HCT116 (cell line): ENCODE data around the gene GRB10. TPM values are rescaled to one million over a fixed set of nuclear protein-coding genes. Genes with fewer than 3 reads are reported as not detected.

ENCODE experiments used
- ATAC-seq: fragments of 200-7000 bp; cut with Tn5 transposase; 2 replicates; pipeline ENCODE4 v1.9.1; 2020; ENCODE audit warnings: mild to moderate bottlenecking, moderate library complexity
- BruUV-seq: library from RNA; stranded (reverse); fragments of 400-500 nt; replicated peaks from 2 replicates; lab custom pipeline; 2021; lab: Mats Ljungman, UMichigan
- CTCF ChIA-PET: fragments of 300-600 bp; sonication (Branson Sonifier 250); formaldehyde crosslinking; loops from one replicate; lab custom pipeline; 2021; ENCODE audit warnings: antibody characterized with exemption; lab: Charles Lee
- POLR2A ChIA-PET: fragments of 300-600, 350-600 bp; sonication (Branson Sonifier 250); formaldehyde crosslinking; loops from one replicate; lab custom pipeline; 2021; ENCODE audit warnings: antibody characterized with exemption; lab: Charles Lee
- RAD21 ChIA-PET, 2 experiments: fragments of 300-600 bp; sonication (Branson Sonifier 250); formaldehyde crosslinking; loops; one replicate each; lab custom pipeline; 2023; ENCODE audit warnings: low total read pairs in 2 of 2; ENCODE audit not compliant: uncharacterized antibody in 2 of 2, unreplicated experiment in 2 of 2, low non-redundant PET in 1 of 2; lab: Charles Lee
- DNase-seq: peaks from one replicate; pipeline ENCODE4 v3.0.0-alpha.2; 2010; ENCODE audit warnings: low read depth, low spot score
- H2AFZ ChIP-seq: fragments of 200-600 bp; shearing (Covaris generic), sonication (generic); 2 replicates; pipeline ENCODE4 v1.6.1; 2017; ENCODE audit warnings: low read depth, mixed run types, mixed read lengths, antibody characterized with exemption, low read length; ENCODE audit not compliant: poor library complexity, severe bottlenecking
- H3K27ac ChIP-seq: 2 replicates; pipeline ENCODE4 v1.5.1; 2012; ENCODE audit warnings: low read depth, low read length
- H3K27me3 ChIP-seq: fragments of 200-600 bp; sonication (generic); 2 replicates; pipeline ENCODE4 v1.6.1; 2016; ENCODE audit warnings: mixed run types, low read length, mixed read lengths; ENCODE audit not compliant: insufficient read depth
- H3K36me3 ChIP-seq, 2 experiments: fragments of 200-500 bp in 1 of 2; fragments of 200-600 bp in 1 of 2; sonication (Bioruptor generic) in 1 of 2; sonication (generic) in 1 of 2; 2 replicates each; pipeline versions ENCODE4 v1.5.1 to v1.6.1; 2014 to 2016; ENCODE audit warnings: low read length in 2 of 2, inconsistent platforms in 1 of 2, mixed read lengths in 1 of 2, mixed run types in 1 of 2; ENCODE audit not compliant: insufficient read depth in 2 of 2, control insufficient read depth in 1 of 2
- H3K4me1 ChIP-seq, 2 experiments: fragments of 200-600 bp in 1 of 2; sonication (generic) in 1 of 2; 2 replicates each; pipeline versions ENCODE4 v1.5.1 to v1.6.1; 2012 to 2017; ENCODE audit warnings: low read length in 2 of 2, inconsistent platforms in 1 of 2, mild to moderate bottlenecking in 1 of 2, mixed read lengths in 1 of 2, mixed run types in 1 of 2, moderate library complexity in 1 of 2; ENCODE audit not compliant: insufficient read depth in 2 of 2, control insufficient read depth in 1 of 2
- H3K4me2 ChIP-seq: fragments of 200-600 bp; sonication (generic); 2 replicates; pipeline ENCODE4 v1.6.1; 2017; ENCODE audit warnings: mixed run types, low read length, mixed read lengths
- H3K4me3 ChIP-seq, 2 experiments: fragments of 200-600 bp in 1 of 2; sonication (generic) in 1 of 2; replicated peaks in 1 of 2; 2 replicates each; pipeline ENCODE4 v1.5.1; 2011 to 2016; ENCODE audit warnings: low read length in 2 of 2, control low read depth in 1 of 2, low read depth in 1 of 2, mild to moderate bottlenecking in 1 of 2, mixed read lengths in 1 of 2, mixed run types in 1 of 2
- H3K79me2 ChIP-seq: fragments of 200-600 bp; sonication (generic); 2 replicates; pipeline ENCODE4 v1.6.1; 2017; ENCODE audit warnings: mild to moderate bottlenecking, mixed run types, low read length, moderate library complexity, mixed read lengths; ENCODE audit not compliant: insufficient read depth
- H3K9ac ChIP-seq: fragments of 200-600 bp; sonication (generic); 2 replicates; pipeline ENCODE4 v1.6.1; 2016; ENCODE audit warnings: low read length, mixed read lengths
- H3K9me2 ChIP-seq: fragments of 200-600 bp; sonication (generic), shearing (Covaris generic); 2 replicates; pipeline ENCODE4 v1.6.1; 2017; ENCODE audit warnings: mixed run types, mild to moderate bottlenecking, moderate library complexity; ENCODE audit not compliant: insufficient read depth
- H3K9me3 ChIP-seq, 2 experiments: fragments of 200-500 bp in 1 of 2; fragments of 200-600 bp in 1 of 2; sonication (Bioruptor generic) in 1 of 2; sonication (generic) in 1 of 2; 2 replicates each; pipeline ENCODE4 v1.6.1; 2014 to 2017; ENCODE audit warnings: low read length in 2 of 2, mixed read lengths in 2 of 2, inconsistent platforms in 1 of 2, low read depth in 1 of 2, mild to moderate bottlenecking in 1 of 2, mixed run types in 1 of 2, moderate library complexity in 1 of 2; ENCODE audit not compliant: control insufficient read depth in 1 of 2, insufficient read depth in 1 of 2
- H4K20me1 ChIP-seq: fragments of 200-600 bp; sonication (generic), shearing (Covaris generic); 2 replicates; pipeline ENCODE4 v1.6.1; 2017; ENCODE audit warnings: mixed run types, mild to moderate bottlenecking, moderate library complexity; ENCODE audit not compliant: insufficient read depth
- ATF3 ChIP-seq: IDR thresholded peaks from 2 replicates; pipeline ENCODE4 v1.6.1; 2012
- CEBPB ChIP-seq: IDR thresholded peaks from 2 replicates; pipeline ENCODE4 v1.6.1; 2012; ENCODE audit warnings: low read depth
- EGR1 ChIP-seq: IDR thresholded peaks from 2 replicates; pipeline ENCODE4 v1.6.1; 2012; ENCODE audit warnings: low read depth
- ELF1 ChIP-seq: IDR thresholded peaks from 2 replicates; pipeline ENCODE4 v1.6.1; 2012; ENCODE audit warnings: low read depth, borderline replicate concordance
- EZH2 ChIP-seq: fragments of 200-600 bp; sonication (generic); IDR thresholded peaks from 2 replicates; pipeline ENCODE4 v1.6.1; 2017; ENCODE audit warnings: antibody characterized with exemption, mixed run types
- EZH2phosphoT487 ChIP-seq: fragments of 200-600 bp; IDR thresholded peaks from 2 replicates; pipeline ENCODE4 v1.6.1; 2018; ENCODE audit warnings: antibody characterized with exemption, borderline replicate concordance
- MAX ChIP-seq: IDR thresholded peaks from 2 replicates; pipeline ENCODE4 v1.6.1; 2012
- POLR2A ChIP-seq: IDR thresholded peaks from 2 replicates; pipeline ENCODE4 v1.7.0; 2011; ENCODE audit warnings: borderline replicate concordance; ENCODE audit not compliant: insufficient read depth, insufficient read length; ENCODE audit errors: extremely low read depth
- POLR2AphosphoS5 ChIP-seq: IDR thresholded peaks from 2 replicates; pipeline ENCODE4 v1.6.1; 2011; ENCODE audit warnings: mild to moderate bottlenecking, low read depth, low read length, moderate library complexity
- SIN3A ChIP-seq: IDR thresholded peaks from 2 replicates; pipeline ENCODE4 v1.6.1; 2012; ENCODE audit warnings: low read depth
- SP1 ChIP-seq: IDR thresholded peaks from 2 replicates; pipeline ENCODE4 v1.6.1; 2012; ENCODE audit warnings: low read depth
- SRF ChIP-seq: IDR thresholded peaks from 2 replicates; pipeline ENCODE4 v1.6.1; 2012; ENCODE audit warnings: low read depth
- YY1 ChIP-seq: IDR thresholded peaks from 2 replicates; pipeline ENCODE4 v1.6.1; 2011; ENCODE audit warnings: low read length, low read depth, moderate library complexity, mild to moderate bottlenecking; ENCODE audit not compliant: insufficient replicate concordance; ENCODE audit errors: extremely low read depth
- ZFX ChIP-seq: fragments of 450-650 bp; IDR thresholded peaks from 2 replicates; pipeline ENCODE4 v1.6.1; 2017
- ZNF274 ChIP-seq: fragments of 200-500 bp; sonication (Bioruptor generic); IDR thresholded peaks from 2 replicates; pipeline ENCODE4 v1.6.1; 2014; ENCODE audit warnings: mild to moderate bottlenecking, low read depth, low read length, inconsistent platforms
- intact Hi-C: fragments of 100-400 bp; cut with micrococcal nuclease; formaldehyde crosslinking; loops from 2 replicates; pipeline ENCODE4 v1.10.0; 2022
- total RNA-seq: library from RNA; stranded (reverse); gene quantifications from one replicate; pipeline ENCODE4 v1.2.1, GENCODE V29; 2021; ENCODE audit not compliant: unreplicated experiment
- TF ChIP-seq, protein P1 (sequence below): IDR thresholded peaks from 2 replicates; pipeline ENCODE4 v1.6.1; 2012; ENCODE audit warnings: low read depth
- TF ChIP-seq, protein P2 (sequence below): IDR thresholded peaks from 2 replicates; pipeline ENCODE4 v1.6.1; 2011; ENCODE audit warnings: mild to moderate bottlenecking, low read length, moderate library complexity; ENCODE audit not compliant: insufficient replicate concordance; ENCODE audit errors: extremely low read depth

Gene GRB10
- total RNA-seq, 1 experiment from 2014 or later: 37.3 TPM

DNA sequence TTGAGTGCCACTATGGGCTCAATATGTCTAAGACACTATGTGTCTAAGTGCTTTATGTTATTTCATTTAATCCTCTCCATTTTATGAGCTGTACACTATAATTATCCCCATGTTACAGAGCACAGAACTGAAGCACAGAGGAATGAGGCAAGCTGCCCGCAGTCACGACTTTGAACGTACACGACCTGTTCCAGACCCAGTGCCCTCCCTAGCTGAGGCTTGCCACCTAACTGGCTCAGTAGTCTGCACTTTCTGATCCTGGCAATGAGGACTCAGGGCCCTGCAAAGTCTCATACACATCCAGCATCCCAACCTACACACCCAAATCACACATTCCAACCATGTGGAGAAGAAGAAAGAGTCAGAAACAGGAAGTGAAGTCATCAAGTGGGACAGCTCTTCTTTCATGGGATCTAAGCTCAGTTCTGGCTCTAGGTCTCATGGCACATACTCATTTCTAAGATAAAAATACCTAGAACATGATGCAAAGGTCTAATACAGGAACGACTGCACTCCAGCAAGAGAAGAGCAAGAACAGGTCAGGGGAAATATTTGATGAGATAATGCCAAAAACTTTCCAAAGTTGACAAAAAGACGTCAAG, 175.1 kb downstream of the GRB10 start:
- BruUV-seq: no TSS peak
- no peaks in the 10 kb centered on the region for H3K9me3 ChIP-seq
- H3K27ac ChIP-seq: no peak overlapping the region
- DNase-seq (no peak), ATAC-seq (no peak)
- H3K9ac ChIP-seq: no peak overlapping the region
- TF ChIP-seq EZH2phosphoT487 (no peak), SIN3A (no peak), EGR1 (no peak), CEBPB (no peak), POLR2AphosphoS5 (no peak), ELF1 (no peak), EZH2 (no peak), POLR2A (no peak), ZFX (no peak), ATF3 (no peak), SRF (no peak), MAX (no peak), YY1 (no peak), SP1 (no peak), ZNF274 (no peak)
- TF ChIP-seq, protein P1, sequence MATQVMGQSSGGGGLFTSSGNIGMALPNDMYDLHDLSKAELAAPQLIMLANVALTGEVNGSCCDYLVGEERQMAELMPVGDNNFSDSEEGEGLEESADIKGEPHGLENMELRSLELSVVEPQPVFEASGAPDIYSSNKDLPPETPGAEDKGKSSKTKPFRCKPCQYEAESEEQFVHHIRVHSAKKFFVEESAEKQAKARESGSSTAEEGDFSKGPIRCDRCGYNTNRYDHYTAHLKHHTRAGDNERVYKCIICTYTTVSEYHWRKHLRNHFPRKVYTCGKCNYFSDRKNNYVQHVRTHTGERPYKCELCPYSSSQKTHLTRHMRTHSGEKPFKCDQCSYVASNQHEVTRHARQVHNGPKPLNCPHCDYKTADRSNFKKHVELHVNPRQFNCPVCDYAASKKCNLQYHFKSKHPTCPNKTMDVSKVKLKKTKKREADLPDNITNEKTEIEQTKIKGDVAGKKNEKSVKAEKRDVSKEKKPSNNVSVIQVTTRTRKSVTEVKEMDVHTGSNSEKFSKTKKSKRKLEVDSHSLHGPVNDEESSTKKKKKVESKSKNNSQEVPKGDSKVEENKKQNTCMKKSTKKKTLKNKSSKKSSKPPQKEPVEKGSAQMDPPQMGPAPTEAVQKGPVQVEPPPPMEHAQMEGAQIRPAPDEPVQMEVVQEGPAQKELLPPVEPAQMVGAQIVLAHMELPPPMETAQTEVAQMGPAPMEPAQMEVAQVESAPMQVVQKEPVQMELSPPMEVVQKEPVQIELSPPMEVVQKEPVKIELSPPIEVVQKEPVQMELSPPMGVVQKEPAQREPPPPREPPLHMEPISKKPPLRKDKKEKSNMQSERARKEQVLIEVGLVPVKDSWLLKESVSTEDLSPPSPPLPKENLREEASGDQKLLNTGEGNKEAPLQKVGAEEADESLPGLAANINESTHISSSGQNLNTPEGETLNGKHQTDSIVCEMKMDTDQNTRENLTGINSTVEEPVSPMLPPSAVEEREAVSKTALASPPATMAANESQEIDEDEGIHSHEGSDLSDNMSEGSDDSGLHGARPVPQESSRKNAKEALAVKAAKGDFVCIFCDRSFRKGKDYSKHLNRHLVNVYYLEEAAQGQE: no peak
- TF ChIP-seq, protein P2, sequence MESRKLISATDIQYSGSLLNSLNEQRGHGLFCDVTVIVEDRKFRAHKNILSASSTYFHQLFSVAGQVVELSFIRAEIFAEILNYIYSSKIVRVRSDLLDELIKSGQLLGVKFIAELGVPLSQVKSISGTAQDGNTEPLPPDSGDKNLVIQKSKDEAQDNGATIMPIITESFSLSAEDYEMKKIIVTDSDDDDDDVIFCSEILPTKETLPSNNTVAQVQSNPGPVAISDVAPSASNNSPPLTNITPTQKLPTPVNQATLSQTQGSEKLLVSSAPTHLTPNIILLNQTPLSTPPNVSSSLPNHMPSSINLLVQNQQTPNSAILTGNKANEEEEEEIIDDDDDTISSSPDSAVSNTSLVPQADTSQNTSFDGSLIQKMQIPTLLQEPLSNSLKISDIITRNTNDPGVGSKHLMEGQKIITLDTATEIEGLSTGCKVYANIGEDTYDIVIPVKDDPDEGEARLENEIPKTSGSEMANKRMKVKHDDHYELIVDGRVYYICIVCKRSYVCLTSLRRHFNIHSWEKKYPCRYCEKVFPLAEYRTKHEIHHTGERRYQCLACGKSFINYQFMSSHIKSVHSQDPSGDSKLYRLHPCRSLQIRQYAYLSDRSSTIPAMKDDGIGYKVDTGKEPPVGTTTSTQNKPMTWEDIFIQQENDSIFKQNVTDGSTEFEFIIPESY: no peak
- no peaks in the 10 kb centered on the region for H3K9me2 ChIP-seq
- no peaks in the 10 kb centered on the region for H3K79me2 ChIP-seq
- H3K27me3 ChIP-seq: no peaks in the 10 kb centered on the region
- H3K4me1 ChIP-seq: no peaks in the 10 kb centered on the region
- H3K4me3 ChIP-seq: no peak overlapping the region
- no peaks in the 10 kb centered on the region for H4K20me1 ChIP-seq
- ChIA-PET RAD21 (no interaction called here), CTCF (interaction anchor here (1.5 kb wide), 1 partner anchor 553 kb away, joined by 3 read pairs; no protein-coding TSS in a partner anchor), POLR2A (no interaction called here)
- no peak overlapping the region for H3K4me2 ChIP-seq
- H2AFZ ChIP-seq: no peak overlapping the region
- no peaks in the 10 kb centered on the region for H3K36me3 ChIP-seq
- intact Hi-C loops: no loop called here
